HepG2 (cell line): ENCODE measurements around the gene ABCA3.

Source experiments
- NCOA2 ChIP-seq: sonication (generic); formaldehyde crosslinking; IDR thresholded peaks from 2 replicates; pipeline ENCODE4 v1.8.0; 2022; ENCODE audit warnings: inconsistent platforms
- POLR2A ChIP-seq, 2 experiments: IDR thresholded peaks; 2 replicates each; pipeline ENCODE4 v1.6.1; 2011; ENCODE audit warnings: low read depth in 2 of 2, low read length in 2 of 2, mild to moderate bottlenecking in 1 of 2, moderate library complexity in 1 of 2; ENCODE audit not compliant: insufficient read depth in 1 of 2
- POLR2AphosphoS5 ChIP-seq: IDR thresholded peaks from 2 replicates; pipeline ENCODE4 v1.6.1; 2012; ENCODE audit warnings: low read depth, low read length
- SIN3A ChIP-seq: IDR thresholded peaks from 2 replicates; pipeline ENCODE4 v1.6.1; 2011; ENCODE audit warnings: low read depth, mild to moderate bottlenecking, control low read depth, low read length, borderline replicate concordance
- THRA ChIP-seq: sonication (generic); formaldehyde crosslinking; IDR thresholded peaks from 2 replicates; pipeline ENCODE4 v1.4.0; 2020; ENCODE audit warnings: missing genetic modification reagents, borderline replicate concordance
- ZNF335 ChIP-seq: sonication (generic); formaldehyde crosslinking; IDR thresholded peaks from 2 replicates; pipeline ENCODE4 v1.4.0; 2020; ENCODE audit warnings: missing genetic modification reagents
- TF ChIP-seq, protein P1 (sequence below): sonication (generic); formaldehyde crosslinking; IDR thresholded peaks from 2 replicates; pipeline ENCODE4 v1.8.1; 2022; ENCODE audit warnings: mild to moderate bottlenecking, missing genetic modification reagents

- TF ChIP-seq POLR2AphosphoS5 (no peak), SIN3A (no peak), POLR2A (IDR thresholded peaks at IDR 0.05; ENCODE audit: insufficient read depth in 1 of 2, low read depth in 2 of 2, low read length in 2 of 2) (no peak), THRA (CRISPR knock-in tag) (no peak), ZNF335 (CRISPR knock-in tag) (no peak), NCOA2 (CRISPR knock-in tag) (no peak)
- TF ChIP-seq, protein P1, sequence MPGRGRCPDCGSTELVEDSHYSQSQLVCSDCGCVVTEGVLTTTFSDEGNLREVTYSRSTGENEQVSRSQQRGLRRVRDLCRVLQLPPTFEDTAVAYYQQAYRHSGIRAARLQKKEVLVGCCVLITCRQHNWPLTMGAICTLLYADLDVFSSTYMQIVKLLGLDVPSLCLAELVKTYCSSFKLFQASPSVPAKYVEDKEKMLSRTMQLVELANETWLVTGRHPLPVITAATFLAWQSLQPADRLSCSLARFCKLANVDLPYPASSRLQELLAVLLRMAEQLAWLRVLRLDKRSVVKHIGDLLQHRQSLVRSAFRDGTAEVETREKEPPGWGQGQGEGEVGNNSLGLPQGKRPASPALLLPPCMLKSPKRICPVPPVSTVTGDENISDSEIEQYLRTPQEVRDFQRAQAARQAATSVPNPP (CRISPR knock-in tag), result no peak
These were observed 94.1 kb downstream of the ABCA3 start for GRCh38 chr16:2246301-2246885.
